HG03103 (cell line): ENCODE results near the gene SYT15.

Experiments used
- ATAC-seq: cut with Tn5 transposase; IDR thresholded peaks from one replicate; pipeline ENCODE4 v1.9.1; 2021; ENCODE audit warnings: low read depth; ENCODE audit not compliant: unreplicated experiment

The SYT15 gene

GRCh38 chr10:46544989-46545791 is 33.7 kb upstream of the SYT15 start:
- ATAC-seq = no peak

GRCh38 chr10:46545861-46546590 is 32.9 kb upstream of the SYT15 start:
- no peak for ATAC-seq

GRCh38 chr10:46546591-46547540 is 32.1 kb upstream of the SYT15 start:
- no peak for ATAC-seq

- no peak for ATAC-seq
Observed at GRCh38 chr10:46547541-46548497, 31.1 kb upstream of the SYT15 start.

GRCh38 chr10:46548498-46549090 is 30.3 kb upstream of the SYT15 start:
- ATAC-seq = no peak

GRCh38 chr10:46549171-46550075 is 29.5 kb upstream of the SYT15 start:
- ATAC-seq = no peak

- no peak for ATAC-seq
Observed at GRCh38 chr10:46550076-46550790, 28.7 kb upstream of the SYT15 start.

GRCh38 chr10:46550795-46551700 is 27.9 kb upstream of the SYT15 start:
- ATAC-seq = no peak

GRCh38 chr10:46551701-46552525 is 27.0 kb upstream of the SYT15 start:
- ATAC-seq = no peak

- no peak for ATAC-seq
Observed at GRCh38 chr10:46552526-46553237, 26.2 kb upstream of the SYT15 start.

- ATAC-seq = no peak
Observed at GRCh38 chr10:46553238-46554049, 25.5 kb upstream of the SYT15 start.

- ATAC-seq = no peak
Observed at GRCh38 chr10:46554166-46554781, 24.7 kb upstream of the SYT15 start.

GRCh38 chr10:46555366-46555712 is 23.6 kb upstream of the SYT15 start:
- no peak for ATAC-seq
